ENCODE data around the gene PCDHA2.
"Not testable (repeated sequence)": the region's sequence is repeated elsewhere in the genome, so short reads cannot be mapped to it uniquely, and the experiment has no call there.

PCDHA2 gene

GRCh38 chr5:140801494-140801841 is 6.8 kb downstream of the PCDHA2 start:
- no peak overlapping the region for H3K4me3 Mint-ChIP-seq
- no peak for DNase-seq
- CTCF ChIA-PET, result no interaction called here

GRCh38 chr5:140802381-140802780 is 7.7 kb downstream of the PCDHA2 start:
- peaks cover 25% of the 10 kb centered on the region for H3K9me3 Mint-ChIP-seq
- DNase-seq, H3K27me3 Mint-ChIP-seq, H3K36me3 Mint-ChIP-seq, CTCF ChIA-PET, H3K4me3 Mint-ChIP-seq, H3K4me1 Mint-ChIP-seq: not testable (repeated sequence)
- H3K27ac Mint-ChIP-seq, result peak overlapping the region; percentile 49

More at GRCh38 chr5:140801494-140801841, 6.8 kb downstream of the PCDHA2 start:
- H3K9me3 Mint-ChIP-seq, result peaks cover 23% of the 10 kb centered on the region
- peaks cover 4% of the 10 kb centered on the region for H3K27me3 Mint-ChIP-seq
- H3K36me3 Mint-ChIP-seq, result peaks cover 2% of the 10 kb centered on the region
- H3K4me1 Mint-ChIP-seq, result no peaks in the 10 kb centered on the region
- H3K27ac Mint-ChIP-seq, result no peak overlapping the region

GRCh38 chr5:140802781-140803271 is 8.2 kb downstream of the PCDHA2 start:
- H3K4me1 Mint-ChIP-seq, result no peaks in the 10 kb centered on the region
- no peak overlapping the region for H3K4me3 Mint-ChIP-seq
- H3K36me3 Mint-ChIP-seq, result peaks cover 3% of the 10 kb centered on the region
- peaks cover 10% of the 10 kb centered on the region for H3K27me3 Mint-ChIP-seq
- H3K9me3 Mint-ChIP-seq, result peaks cover 29% of the 10 kb centered on the region
- no peak for DNase-seq
- CTCF ChIA-PET, result no interaction called here
- H3K27ac Mint-ChIP-seq, result peak overlapping the region; percentile 7

GRCh38 chr5:140806834-140807775 is 12.5 kb downstream of the PCDHA2 start, which contains the start of gene PCDHA4:
TSS of gene PCDHA4 (plus strand) at chr5:140807068.
- Mint-ChIP-seq H3K27ac (no peak within 1 kb of the TSS), H3K4me1 (no peaks in the 10 kb centered on the region), H3K36me3 (peaks cover 3% of the 10 kb centered on the region), H3K9me3 (peaks cover 28% of the 10 kb centered on the region), H3K4me3 (no peak within 1 kb of the TSS), H3K27me3 (peaks cover 11% of the 10 kb centered on the region)
- DNase-seq, result peak; percentile 45
- CTCF ChIA-PET, result interaction anchor here (0.9 to 1.3 kb wide), 3 partner anchors 12 to 57 kb away, joined by 3 read pairs; no protein-coding TSS in a partner anchor

- not testable (repeated sequence) for H3K4me3 Mint-ChIP-seq, DNase-seq, H3K27ac Mint-ChIP-seq, H3K36me3 Mint-ChIP-seq, H3K4me1 Mint-ChIP-seq
- H3K9me3 Mint-ChIP-seq, result peaks cover 29% of the 10 kb centered on the region
- CTCF ChIA-PET, result interaction anchor here (0.9 to 1.1 kb wide), 2 partner anchors 25 to 56 kb away, joined by 3 read pairs; no protein-coding TSS in a partner anchor
- peaks cover 11% of the 10 kb centered on the region for H3K27me3 Mint-ChIP-seq
These were observed 13.7 kb downstream of the PCDHA2 start for GRCh38 chr5:140808241-140808888.

GRCh38 chr5:140808889-140809291 is 14.2 kb downstream of the PCDHA2 start:
- no peak overlapping the region for H3K27ac Mint-ChIP-seq
- peaks cover 1% of the 10 kb centered on the region for H3K36me3 Mint-ChIP-seq
- H3K4me1 Mint-ChIP-seq, result no peaks in the 10 kb centered on the region
- CTCF ChIA-PET, result no interaction called here
- no peak for DNase-seq
- H3K4me3 Mint-ChIP-seq, result no peak overlapping the region
- H3K27me3 Mint-ChIP-seq, result peaks cover 11% of the 10 kb centered on the region
- H3K9me3 Mint-ChIP-seq, result peaks cover 28% of the 10 kb centered on the region

- CTCF ChIA-PET, result interaction anchor here (0.9 to 1.2 kb wide), 2 partner anchors 12 to 549 kb away, joined by 3 read pairs; no protein-coding TSS in a partner anchor
- Mint-ChIP-seq H3K9me3 (peaks cover 10% of the 10 kb centered on the region), H3K4me1 (no peaks in the 10 kb centered on the region), H3K36me3 (no peaks in the 10 kb centered on the region), H3K4me3 (no peak within 1 kb of the TSS), H3K27ac (no peak within 1 kb of the TSS), H3K27me3 (peaks cover 3% of the 10 kb centered on the region)
- DNase-seq, result peak; percentile 50
These were observed 27.0 kb downstream of the PCDHA2 start, which contains the start of gene PCDHA5 for GRCh38 chr5:140821375-140822280. TSS of gene PCDHA5 (plus strand) at chr5:140821613.

- CTCF ChIA-PET, result no interaction called here
- no peak overlapping the region for H3K4me3 Mint-ChIP-seq
These were observed 27.6 kb downstream of the PCDHA2 start for GRCh38 chr5:140822281-140822629.

GRCh38 chr5:140822969-140823368 is 28.3 kb downstream of the PCDHA2 start:
- DNase-seq, H3K27me3 Mint-ChIP-seq, H3K4me3 Mint-ChIP-seq, H3K36me3 Mint-ChIP-seq, H3K27ac Mint-ChIP-seq, CTCF ChIA-PET, H3K4me1 Mint-ChIP-seq: not testable (repeated sequence)
- H3K9me3 Mint-ChIP-seq, result peaks cover 15% of the 10 kb centered on the region

More at GRCh38 chr5:140822281-140822629, 27.6 kb downstream of the PCDHA2 start:
- Mint-ChIP-seq H3K36me3 (no peaks in the 10 kb centered on the region), H3K27me3 (peaks cover 3% of the 10 kb centered on the region), H3K9me3 (peaks cover 13% of the 10 kb centered on the region), H3K27ac (no peak overlapping the region), H3K4me1 (no peaks in the 10 kb centered on the region)
- DNase-seq, result no peak

- Mint-ChIP-seq H3K27me3 (peaks cover 10% of the 10 kb centered on the region), H3K4me1 (no peaks in the 10 kb centered on the region), H3K36me3 (peaks cover 2% of the 10 kb centered on the region), H3K27ac (no peak overlapping the region), H3K9me3 (peaks cover 17% of the 10 kb centered on the region), H3K4me3 (no peak overlapping the region)
- no peak for DNase-seq
- CTCF ChIA-PET, result no interaction called here
These were observed 28.8 kb downstream of the PCDHA2 start for GRCh38 chr5:140823475-140823874.

GRCh38 chr5:140827704-140828361 is 33.2 kb downstream of the PCDHA2 start, which contains the start of gene PCDHA6:
TSS of gene PCDHA6 (plus strand) at chr5:140827960. CDS start at chr5:140828092, 132 bp downstream.
- peaks cover 21% of the 10 kb centered on the region for H3K9me3 Mint-ChIP-seq
- H3K27ac Mint-ChIP-seq, result peak within 1 kb of the TSS; percentile 58
- H3K36me3 Mint-ChIP-seq, result peaks cover 4% of the 10 kb centered on the region
- no peaks in the 10 kb centered on the region for H3K4me1 Mint-ChIP-seq
- DNase-seq, result no peak
- H3K4me3 Mint-ChIP-seq, result no peak within 1 kb of the TSS
- CTCF ChIA-PET, result interaction anchor here (1.1 kb wide), 1 partner anchor 29 kb away, joined by 3 read pairs; no protein-coding TSS in a partner anchor
- H3K27me3 Mint-ChIP-seq, result peaks cover 13% of the 10 kb centered on the region

- no peak for DNase-seq
- peaks cover 4% of the 10 kb centered on the region for H3K36me3 Mint-ChIP-seq
- no peaks in the 10 kb centered on the region for H3K4me1 Mint-ChIP-seq
- H3K4me3 Mint-ChIP-seq, result no peak overlapping the region
- H3K27ac Mint-ChIP-seq, result peak overlapping the region; percentile 58
- CTCF ChIA-PET, result interaction anchor here (1.1 kb wide), 1 partner anchor 30 kb away, joined by 3 read pairs; no protein-coding TSS in a partner anchor
- peaks cover 13% of the 10 kb centered on the region for H3K27me3 Mint-ChIP-seq
- peaks cover 22% of the 10 kb centered on the region for H3K9me3 Mint-ChIP-seq
These were observed 33.7 kb downstream of the PCDHA2 start for GRCh38 chr5:140828362-140828737.
